ENCODE data around the gene PTTG1IP. TPM values are rescaled to one million over a fixed set of nuclear protein-coding genes. Genes with fewer than 3 reads are reported as not detected.

The PTTG1IP gene
- total and polyA plus RNA-seq, 3 donors from 2014 or later: 171 to 195 (median 190) TPM

- intact Hi-C loops (cut with DNase I; ENCODE audit: low total_unique reads): no loop called here
- no peak overlapping the region for H3K27ac ChIP-seq
- peaks cover 28% of the 10 kb centered on the region for H3K4me1 ChIP-seq
- no peaks in the 10 kb centered on the region for H3K9me3 ChIP-seq
- no peaks in the 10 kb centered on the region for H3K36me3 ChIP-seq (ENCODE audit: low read depth, missing control alignments)
- H3K27me3 ChIP-seq: no peaks in the 10 kb centered on the region
- WGBS, 2 donors: 93% methylated on average over 12 of the region's 12 CpGs
- TF ChIP-seq CTCF (IDR thresholded peaks at IDR 0.05) (no peak), POLR2A (IDR thresholded peaks at IDR 0.05) (no peak)
- DNase-seq: no peak
- no peak overlapping the region for H3K4me3 ChIP-seq
Observed at GRCh38 chr21:44876849-44877575, 3.5 kb upstream of the PTTG1IP start.

GRCh38 chr21:44875316-44875700, 1.8 kb upstream of the PTTG1IP start:
- Histone ChIP-seq H3K4me3 (peak overlapping the region; percentile 92 to 97), H3K9me3 (no peaks in the 10 kb centered on the region), H3K36me3 (ENCODE audit: low read depth, missing control alignments) (no peaks in the 10 kb centered on the region), H3K27me3 (no peaks in the 10 kb centered on the region), H3K4me1 (peaks cover 36% of the 10 kb centered on the region), H3K27ac (peak overlapping the region; percentile 73 to 98)
- intact Hi-C loops (cut with DNase I; ENCODE audit: low total_unique reads): no loop called here
- 11 to 14% methylated on average over 6 of the region's 6 CpGs for WGBS, 2 donors
- TF ChIP-seq CTCF (IDR thresholded peaks at IDR 0.05): no peak
- no peak for TF ChIP-seq POLR2A (IDR thresholded peaks at IDR 0.05)
- DNase-seq: no peak

- TF ChIP-seq POLR2A (IDR thresholded peaks at IDR 0.05): no peak
- no peak for TF ChIP-seq CTCF (IDR thresholded peaks at IDR 0.05)
- H3K27ac ChIP-seq: peak overlapping the region; percentile 73 to 98
- WGBS, 2 donors: 6 to 15% methylated on average over 28 to 48 of the region's 49 CpGs
- peak overlapping the region; percentile 92 to 97 for H3K4me3 ChIP-seq
- no peaks in the 10 kb centered on the region for H3K9me3 ChIP-seq
- peak; percentile 64 for DNase-seq
- no peaks in the 10 kb centered on the region for H3K36me3 ChIP-seq (ENCODE audit: low read depth, missing control alignments)
- H3K27me3 ChIP-seq: no peaks in the 10 kb centered on the region
- intact Hi-C loops (cut with DNase I; ENCODE audit: low total_unique reads): loop anchor here (5.0 kb wide), 2 partner anchors 57 to 72 kb away; partner anchors contain the start of genes SUMO3 and UBE2G2
- H3K4me1 ChIP-seq: peaks cover 41% of the 10 kb centered on the region
Observed at GRCh38 chr21:44874497-44875315, 1.2 kb upstream of the PTTG1IP start.

- TF ChIP-seq CTCF (IDR thresholded peaks at IDR 0.05) (no peak), POLR2A (IDR thresholded peaks at IDR 0.05) (no peak)
- 1 to 3% methylated on average over 14 to 20 of the region's 20 CpGs for WGBS, 2 donors
- Histone ChIP-seq H3K36me3 (ENCODE audit: low read depth, missing control alignments) (no peaks in the 10 kb centered on the region), H3K27me3 (no peaks in the 10 kb centered on the region), H3K4me1 (peaks cover 46% of the 10 kb centered on the region), H3K4me3 (peak overlapping the region; percentile 92 to 97), H3K9me3 (no peaks in the 10 kb centered on the region), H3K27ac (peak overlapping the region; percentile 73 to 98)
- intact Hi-C loops (cut with DNase I; ENCODE audit: low total_unique reads): loop anchor here (5.0 kb wide), 2 partner anchors 57 to 72 kb away; partner anchors contain the start of genes SUMO3 and UBE2G2
- DNase-seq: no peak
Observed at GRCh38 chr21:44874240-44874496, 678 bp upstream of the PTTG1IP start.

Measured in testis (tissue), 3 donors.